ENCODE measurements around the gene USP33.
"Not testable (repeated sequence)": the region's sequence is repeated elsewhere in the genome, so short reads cannot be mapped to it uniquely, and the experiment has no call there.

The USP33 gene

DNA sequence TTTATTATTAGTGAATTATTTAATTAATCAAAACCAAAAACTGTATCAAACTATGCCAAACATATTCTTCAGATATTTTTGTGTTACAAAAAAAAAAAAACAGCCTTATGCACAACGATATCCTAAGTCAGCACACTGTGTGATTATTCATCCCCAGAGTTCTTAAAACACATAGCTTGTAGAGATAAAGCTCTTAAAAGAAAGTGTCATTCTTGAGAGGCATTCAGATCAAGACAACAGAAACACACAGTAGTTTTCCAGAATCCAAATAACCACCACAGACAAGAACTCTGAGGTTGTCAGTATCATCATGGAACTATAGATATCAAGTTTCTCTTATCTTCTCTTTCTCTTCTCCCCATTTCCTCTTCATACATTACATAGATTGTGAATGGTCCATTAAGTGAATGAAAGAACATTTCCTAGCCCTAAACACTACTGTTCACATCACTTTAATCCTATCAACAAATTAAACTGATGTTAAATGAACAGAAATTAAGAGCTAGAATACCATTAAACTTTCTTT, 90.7 kb downstream of the USP33 start:
- DNase-seq: no peak

DNA sequence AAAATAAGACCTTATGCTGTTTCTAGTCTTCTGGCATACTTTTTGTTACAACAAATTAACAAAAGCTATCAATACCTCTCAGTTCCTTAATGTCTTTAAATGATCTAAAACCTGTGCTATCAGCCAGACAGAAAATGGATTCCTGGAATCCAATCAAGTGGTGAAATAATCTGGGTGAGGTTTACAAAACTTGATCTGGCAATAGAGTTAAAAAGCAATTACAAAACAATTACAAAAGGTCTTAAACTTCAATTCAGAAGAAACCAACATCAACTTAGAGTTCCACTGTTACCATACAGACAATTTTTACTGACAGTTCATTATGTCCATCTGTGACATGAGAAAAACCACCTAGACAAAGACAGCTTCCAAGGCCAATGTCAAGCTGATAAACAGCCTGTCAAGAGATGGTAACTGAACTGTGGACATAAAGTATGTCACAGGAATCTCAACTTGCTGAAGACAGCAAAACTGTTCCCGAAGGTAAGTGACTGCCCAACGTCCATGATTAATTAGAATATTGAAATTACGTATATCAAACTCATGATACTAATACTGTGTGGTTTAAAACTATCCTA, 94.6 kb downstream of the USP33 start:
- DNase-seq: no peak

DNA sequence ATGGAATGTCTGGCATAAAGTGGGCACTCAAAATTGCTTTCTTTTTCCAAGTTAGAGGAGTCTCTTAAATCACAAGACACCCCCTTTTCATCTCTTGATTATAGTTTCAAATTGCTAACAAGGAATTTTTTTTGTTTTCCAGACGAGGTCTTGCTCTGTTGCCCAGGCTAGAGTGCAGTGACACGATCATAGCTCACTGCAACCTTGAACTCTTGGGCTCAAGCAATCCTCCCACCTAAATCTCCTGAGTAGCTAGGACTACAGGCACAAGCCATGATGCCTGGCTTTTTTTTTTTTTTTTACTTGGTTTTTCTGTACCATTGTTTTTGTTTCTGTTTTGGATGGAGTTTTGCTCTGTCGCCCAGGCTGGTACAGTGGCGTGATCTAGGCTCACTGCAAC, 98.0 kb downstream of the USP33 start:
- no peak for DNase-seq

DNA sequence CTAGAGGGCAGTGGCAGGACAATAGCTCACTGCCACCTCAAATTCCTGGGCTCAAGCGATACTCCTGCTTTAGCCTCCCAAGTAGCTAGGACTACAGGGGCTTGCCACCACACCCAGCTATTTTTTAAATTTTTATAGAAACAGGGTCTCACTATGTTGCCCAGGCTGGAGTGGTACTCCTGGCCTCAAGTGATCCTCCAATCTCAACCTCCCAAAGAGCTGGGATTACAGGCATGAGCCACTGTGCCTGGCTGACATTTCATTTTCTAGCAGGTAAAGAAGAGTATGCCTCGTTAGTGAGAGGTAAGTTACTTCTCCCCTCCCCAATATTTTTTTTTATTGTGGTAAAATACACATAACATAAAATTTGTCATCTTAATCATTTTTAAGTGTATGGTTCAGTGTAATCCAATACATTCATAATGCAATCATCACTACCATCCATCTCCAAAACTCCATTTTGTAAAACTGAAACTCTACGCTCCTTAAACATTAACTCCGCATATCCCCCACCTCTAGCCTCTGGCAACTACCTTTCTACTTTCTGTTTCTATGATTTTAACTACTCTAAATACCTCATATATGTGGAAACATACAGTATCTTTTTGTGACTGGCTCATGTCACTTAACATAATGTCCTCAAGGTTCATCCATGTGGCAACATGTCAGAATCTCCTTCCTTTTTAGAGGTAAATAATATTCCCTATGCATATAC, 99.6 kb downstream of the USP33 start:
- no peak for DNase-seq

DNA sequence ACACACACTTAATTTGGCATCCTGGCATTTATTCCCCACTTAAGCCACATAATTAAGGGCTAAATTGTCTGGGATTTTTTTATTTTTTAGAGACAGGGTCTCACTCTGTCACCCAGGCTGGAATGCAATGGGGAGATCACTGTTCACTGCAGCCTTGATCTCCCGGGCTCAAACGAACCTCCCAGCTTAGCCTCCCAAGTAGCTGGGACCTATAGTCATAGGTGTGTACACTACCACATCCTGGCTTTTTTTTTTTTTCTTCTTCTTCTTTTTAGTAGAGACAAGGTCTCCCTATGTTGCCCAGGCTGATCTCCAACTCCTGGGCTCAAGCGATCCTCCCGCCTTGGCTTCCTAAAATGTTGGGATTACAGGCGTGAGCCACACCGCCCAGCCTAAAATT, 101.4 kb downstream of the USP33 start:
- DNase-seq: no peak

DNA sequence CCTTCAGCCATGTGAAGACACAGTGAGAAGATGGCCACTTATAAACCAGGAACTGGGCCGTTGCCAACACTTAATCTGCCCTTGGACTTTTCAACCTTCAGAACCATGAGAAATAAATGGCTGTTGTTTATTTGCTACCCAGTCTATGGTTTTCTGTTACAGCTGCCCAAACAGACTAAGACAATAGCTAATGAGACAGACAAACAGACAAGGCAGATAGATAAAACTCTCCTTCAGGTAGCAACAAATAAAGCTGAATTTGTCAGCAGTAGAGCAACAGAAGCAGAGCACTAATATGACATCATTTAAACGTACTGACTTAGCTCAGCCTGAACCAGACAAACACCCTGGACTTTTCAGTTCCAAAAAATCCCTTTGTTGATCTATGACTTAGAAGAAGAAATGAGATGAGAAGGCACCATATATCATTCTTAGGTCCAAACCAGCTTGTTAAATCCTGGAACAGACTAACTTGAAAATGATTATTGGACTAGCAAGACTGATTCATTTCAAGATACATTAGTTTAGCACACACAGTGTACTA, 104.1 kb downstream of the USP33 start:
- DNase-seq: peak; percentile 88 to 98

DNA sequence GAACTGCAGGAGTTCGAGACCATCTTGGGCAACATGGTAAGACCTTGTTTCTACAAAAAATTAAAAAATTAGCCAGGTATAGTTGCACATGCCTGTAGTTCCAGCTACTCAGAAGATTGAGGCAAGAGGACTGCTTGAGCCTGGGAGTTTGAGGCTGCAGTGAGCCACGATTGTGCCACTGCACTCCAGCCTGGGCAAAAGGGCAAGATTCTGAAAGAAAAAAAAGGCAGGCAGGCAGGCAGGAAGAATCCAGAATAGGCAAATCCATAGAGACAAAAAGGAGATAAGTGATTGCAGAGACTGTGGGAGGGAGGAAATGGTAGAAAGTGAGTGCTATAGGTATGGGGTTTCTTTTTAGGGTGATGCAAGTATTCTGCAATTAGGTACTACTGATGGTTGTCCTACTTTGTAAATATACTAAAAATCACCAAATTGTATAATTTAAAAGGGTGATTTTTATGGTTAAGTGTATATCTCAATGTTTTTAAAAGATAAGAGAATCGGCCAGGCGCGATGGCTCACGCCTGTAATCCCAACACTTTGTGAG, 106.6 kb downstream of the USP33 start:
- DNase-seq: no peak

DNA sequence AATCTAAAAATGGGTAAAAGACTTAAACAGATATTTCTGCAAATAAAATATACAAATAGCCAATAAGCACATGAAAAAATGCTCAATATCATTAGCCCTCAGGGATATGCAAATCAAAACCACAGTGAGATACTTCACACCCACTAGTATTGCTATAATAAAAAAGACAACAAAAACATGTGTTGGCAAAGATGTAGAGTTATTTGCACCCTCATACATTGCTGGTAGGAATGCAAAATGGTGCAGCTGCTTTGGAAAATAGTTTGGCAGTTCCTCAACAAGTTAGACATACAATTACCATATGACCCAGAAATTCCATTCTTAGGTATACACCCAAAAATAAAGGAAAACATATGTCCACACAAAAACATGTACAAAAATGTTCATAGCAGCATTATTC, 107.4 kb downstream of the USP33 start:
- no peak for DNase-seq

DNA sequence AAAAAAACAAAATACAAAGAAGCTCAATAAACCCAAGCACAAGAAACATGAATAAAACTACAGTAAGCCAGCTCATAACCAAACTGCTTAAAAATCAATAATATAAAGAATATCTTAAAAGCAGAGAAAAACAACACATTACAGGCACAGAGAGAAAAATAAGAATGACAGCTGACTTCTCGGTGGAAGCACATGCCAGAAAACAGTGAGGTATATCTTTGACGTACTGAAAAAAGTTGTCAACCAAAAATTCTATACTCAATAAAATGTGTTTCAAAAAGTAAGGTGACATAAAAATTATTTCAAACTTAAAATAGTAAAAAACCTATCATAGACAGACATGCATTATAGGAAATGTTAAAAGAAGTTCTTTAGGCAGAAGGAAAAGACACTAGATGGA, 110.5 kb downstream of the USP33 start:
- no peak for DNase-seq

DNA sequence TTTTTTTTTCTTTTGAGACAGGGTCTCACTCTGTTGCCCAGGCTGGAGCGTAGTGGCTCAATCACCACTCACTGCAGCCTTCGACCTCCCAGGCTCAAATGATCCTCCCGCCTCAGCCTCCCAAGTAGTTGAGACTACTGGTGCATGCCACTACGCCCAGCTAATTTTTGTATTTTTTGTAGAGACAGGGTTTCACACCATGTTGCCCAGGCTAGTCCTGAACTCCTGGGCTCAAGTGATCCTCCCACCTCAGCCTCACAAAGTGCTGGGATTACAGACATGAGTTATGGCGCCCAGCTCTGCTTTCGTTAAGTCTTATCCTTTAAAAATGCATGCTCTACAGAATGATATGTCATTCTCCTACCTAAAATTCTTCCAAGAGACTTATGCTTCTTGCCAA, 113.4 kb downstream of the USP33 start:
- not testable (repeated sequence) for DNase-seq

Measured in NCI-H1930 (cell line).